Heart left ventricle (tissue), 13 donors: ENCODE data around the gene MYL9.

Experiments used
- POLR2A ChIP-seq, 2 donors: fragments of 450-650 bp; IDR thresholded peaks; one replicate each; pipeline ENCODE4 v1.6.1; 2017; ENCODE audit warnings: antibody characterized with exemption in 2 of 2, mild to moderate bottlenecking in 2 of 2, moderate library complexity in 2 of 2
- TF ChIP-seq, protein P1 (sequence below), 12 donors: fragments of 200-600 bp; sonication (generic) in 4 of 12; IDR thresholded peaks; one replicate each; pipeline versions ENCODE4 v1.5.0 to v1.8.0; 2018 to 2022; ENCODE audit warnings: antibody characterized with exemption in 12 of 12, mild to moderate bottlenecking in 5 of 12
- donor health status: ischemic (EF 13 %, LVEDD 7.1; RV severe dilation, severe dysfunction).
- donor health status: DM: no; HTN: yes; CAD: no.
- donor health status: DM: no; HTN: no; CAD: no.
- donor health status: ischemic (EF 25% LVEDD 6.9; RV normal size, moderate dysfunction).
- donor health status: ischemic (EF 25% LVEDD 5.7; RV mildly dilated, moderate dysfunction).
- donor health status: ischemic (EF 35%, LVEDD 5.7; RV mildly dilated, moderate dysfunction).
- donor health status: nonischemic (EF 11% LVEDD 7.7; RV severe dilation, severe dysfunction).
- donor health status: DM: yes; HTN: yes; CAD: no.
- donor health status: PGD.
- donor health status: ischemic (EF 29% LVEDD 5.4; RV normal size, mild dysfunction).
- donor health status: nonischemic (EF 23%, LVEDD 6.1; RV moderate dilation, normal function).

DNA sequence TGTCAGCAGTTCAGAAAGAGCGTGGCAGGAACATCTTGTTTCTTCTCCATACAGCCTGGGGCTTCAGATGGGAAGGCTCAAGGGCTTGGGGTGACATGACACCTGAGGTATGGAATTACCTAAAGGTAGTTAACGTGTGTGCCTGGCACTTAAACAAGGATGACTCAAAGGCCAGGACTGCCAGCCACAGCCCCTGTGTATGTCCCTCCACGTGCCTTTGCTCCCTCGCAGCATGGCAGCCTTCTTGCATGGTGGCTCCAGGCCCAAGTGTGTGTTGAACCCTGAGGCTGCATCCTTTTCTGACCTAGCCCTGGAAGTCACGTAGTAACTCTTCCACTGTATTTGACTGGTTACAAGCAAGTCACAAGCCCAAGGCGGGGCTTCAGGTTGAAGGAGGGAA, 33.6 kb upstream of the MYL9 start:
- TF ChIP-seq POLR2A (IDR thresholded peaks at IDR 0.05): no peak
- TF ChIP-seq, protein P1, sequence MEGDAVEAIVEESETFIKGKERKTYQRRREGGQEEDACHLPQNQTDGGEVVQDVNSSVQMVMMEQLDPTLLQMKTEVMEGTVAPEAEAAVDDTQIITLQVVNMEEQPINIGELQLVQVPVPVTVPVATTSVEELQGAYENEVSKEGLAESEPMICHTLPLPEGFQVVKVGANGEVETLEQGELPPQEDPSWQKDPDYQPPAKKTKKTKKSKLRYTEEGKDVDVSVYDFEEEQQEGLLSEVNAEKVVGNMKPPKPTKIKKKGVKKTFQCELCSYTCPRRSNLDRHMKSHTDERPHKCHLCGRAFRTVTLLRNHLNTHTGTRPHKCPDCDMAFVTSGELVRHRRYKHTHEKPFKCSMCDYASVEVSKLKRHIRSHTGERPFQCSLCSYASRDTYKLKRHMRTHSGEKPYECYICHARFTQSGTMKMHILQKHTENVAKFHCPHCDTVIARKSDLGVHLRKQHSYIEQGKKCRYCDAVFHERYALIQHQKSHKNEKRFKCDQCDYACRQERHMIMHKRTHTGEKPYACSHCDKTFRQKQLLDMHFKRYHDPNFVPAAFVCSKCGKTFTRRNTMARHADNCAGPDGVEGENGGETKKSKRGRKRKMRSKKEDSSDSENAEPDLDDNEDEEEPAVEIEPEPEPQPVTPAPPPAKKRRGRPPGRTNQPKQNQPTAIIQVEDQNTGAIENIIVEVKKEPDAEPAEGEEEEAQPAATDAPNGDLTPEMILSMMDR (IDR thresholded peaks at IDR 0.05): no peak
